HG03469 (cell line): ENCODE data around the gene UTS2.

Source experiments
- ATAC-seq: cut with Tn5 transposase; IDR thresholded peaks from one replicate; pipeline ENCODE4 v1.9.1; 2021; ENCODE audit warnings: mild to moderate bottlenecking, moderate library complexity, moderate number of reproducible peaks; ENCODE audit not compliant: unreplicated experiment

UTS2 gene

DNA sequence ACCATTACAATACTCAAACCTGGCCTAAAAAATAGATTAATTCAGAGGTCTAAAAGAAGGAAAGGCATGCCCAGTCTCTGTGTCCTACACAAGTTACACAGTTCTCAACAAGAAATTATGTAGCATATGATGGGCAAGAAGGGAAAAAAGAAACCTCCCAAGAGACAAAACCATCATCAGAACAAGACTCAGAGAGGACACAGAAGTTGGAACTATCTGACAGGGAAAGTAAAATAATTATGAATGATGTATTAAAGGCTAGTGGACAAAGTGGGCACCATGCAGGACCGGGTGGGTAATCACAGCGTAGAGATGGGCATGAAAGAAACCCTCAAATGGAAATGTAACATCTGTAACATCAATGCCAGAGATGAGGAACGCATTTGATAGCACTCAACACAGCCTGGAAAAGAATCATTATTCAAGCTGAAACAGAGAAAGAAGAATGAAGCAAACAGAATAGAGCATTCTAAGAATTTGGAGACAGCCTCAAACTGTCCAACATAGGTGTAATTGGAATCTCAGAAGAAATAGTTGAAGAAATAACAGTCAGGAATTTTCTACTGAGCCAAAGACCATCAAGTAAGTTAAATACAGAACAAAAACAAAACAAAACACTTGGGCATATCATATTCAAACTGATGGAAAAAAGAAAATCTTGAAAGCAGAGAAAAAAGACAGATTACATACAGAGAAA, 39.0 kb downstream of the UTS2 start:
- no peak for ATAC-seq

DNA sequence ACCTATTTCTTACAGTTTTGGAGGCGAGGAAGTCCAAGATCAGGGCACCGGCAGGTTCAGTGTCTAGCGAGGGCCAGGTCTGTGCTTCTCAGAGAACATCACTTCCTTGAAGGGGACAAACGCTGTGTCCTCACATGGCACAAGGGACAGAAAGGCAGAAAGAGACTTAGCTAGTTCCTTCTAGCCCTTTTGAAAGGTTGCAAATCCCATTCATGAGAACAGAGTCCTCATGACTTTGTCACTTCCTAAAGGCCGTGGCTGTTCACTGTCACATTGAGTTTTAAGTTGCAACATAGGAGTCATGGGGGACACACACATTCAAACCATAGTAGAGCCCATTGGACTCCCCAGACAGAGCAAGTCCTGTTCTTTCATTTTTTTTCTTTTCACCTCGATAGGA, 41.4 kb downstream of the UTS2 start:
- ATAC-seq: no peak

DNA sequence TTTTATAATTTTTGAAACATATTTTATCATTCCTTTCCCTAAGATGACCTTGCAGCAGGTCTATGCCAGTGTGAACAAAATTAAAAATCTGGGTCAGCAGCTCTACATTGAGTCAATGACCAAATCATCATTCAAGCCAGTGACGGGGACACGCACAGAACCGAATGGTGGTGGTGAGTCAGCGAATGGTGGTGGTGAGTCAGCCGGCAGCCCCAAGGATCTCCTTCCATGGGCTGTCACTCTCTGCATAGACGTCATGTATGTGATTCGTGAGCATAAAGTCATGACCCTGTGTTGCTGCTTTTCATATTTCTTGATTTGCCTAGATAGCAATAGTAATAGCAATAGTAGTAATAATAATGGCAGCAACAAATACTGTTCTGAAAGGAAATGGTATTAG, 42.5 kb downstream of the UTS2 start:
- ATAC-seq: no peak

- ATAC-seq: no peak
Observed at GRCh38 chr1:7809742-7810141, 43.1 kb downstream of the UTS2 start.

DNA sequence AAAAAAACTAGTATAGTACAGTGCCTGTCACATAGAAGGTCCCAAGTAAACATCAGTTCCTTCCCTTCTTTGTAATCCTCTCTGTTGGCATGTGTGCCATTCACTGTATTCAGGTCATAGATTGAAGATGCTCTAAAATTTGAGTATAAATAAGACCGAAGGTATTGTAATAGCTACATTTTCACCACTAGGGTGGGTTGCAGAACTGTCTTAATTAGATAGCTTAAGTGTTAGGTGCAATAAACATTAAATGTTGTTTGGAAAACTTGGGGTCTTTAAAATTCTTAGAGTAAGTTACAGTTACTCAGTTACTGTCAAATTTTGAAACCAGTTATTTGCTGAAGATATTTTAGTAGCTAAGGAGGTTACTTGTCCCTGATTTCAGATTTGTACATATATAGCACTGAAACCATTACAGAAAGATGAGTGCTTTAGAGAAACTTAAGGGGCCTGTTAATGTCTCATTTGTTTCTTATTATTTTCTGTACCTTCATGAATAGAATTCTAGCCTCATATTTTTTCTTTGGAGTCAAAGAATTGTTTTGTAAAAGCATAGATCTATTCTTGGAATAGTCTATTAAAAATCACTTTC, 44.5 kb downstream of the UTS2 start:
- no peak for ATAC-seq

GRCh38 chr1:7805460-7805859, 47.4 kb downstream of the UTS2 start:
- no peak for ATAC-seq
